IPS-18c (cell line): ENCODE data around the gene CIZ1.
A peak's percentile ranks its signal among the peaks of the same experiment; 100 is the strongest.

ENCODE experiments used
- H3K4me3 ChIP-seq: 2 replicates; pipeline ENCODE4 v1.7.0; 2013; ENCODE audit warnings: low read depth, mild to moderate bottlenecking, low read length, moderate library complexity; ENCODE audit not compliant: insufficient read depth
- H3K9me3 ChIP-seq: one replicate; pipeline ENCODE4 v1.6.1; 2013; ENCODE audit warnings: mild to moderate bottlenecking, low read length, moderate library complexity; ENCODE audit not compliant: control insufficient read depth, insufficient read depth

Gene CIZ1

GRCh38 chr9:128175102-128175563 lies 16.2 kb downstream of the CIZ1 start:
- Histone ChIP-seq H3K4me3 (no peak overlapping the region), H3K9me3 (peaks cover 5% of the 10 kb centered on the region)

DNA sequence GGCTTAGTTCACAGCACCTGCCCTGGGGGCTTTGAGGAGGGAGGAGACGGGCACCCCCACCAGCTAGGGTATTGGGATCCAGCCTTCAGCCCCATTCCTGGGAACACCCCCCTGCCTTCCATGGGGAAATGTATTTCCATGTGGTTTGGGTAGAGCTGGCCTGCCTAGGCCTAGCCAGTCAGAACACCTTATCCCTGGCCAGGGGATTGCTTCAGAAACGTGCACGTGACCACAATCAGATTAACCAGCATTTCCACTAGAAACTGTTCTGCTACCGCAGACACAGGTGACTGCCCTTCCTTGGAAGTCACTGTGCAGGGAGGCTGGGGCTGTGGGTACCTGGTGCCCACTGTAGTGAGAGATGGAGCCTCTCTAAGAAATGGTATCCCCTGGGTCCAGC lies 17.3 kb downstream of the CIZ1 start:
- no peak overlapping the region for H3K4me3 ChIP-seq
- peaks cover 4% of the 10 kb centered on the region for H3K9me3 ChIP-seq

- no peaks in the 10 kb centered on the region for H3K9me3 ChIP-seq
These were observed 21.4 kb downstream of the CIZ1 start for GRCh38 chr9:128169925-128170324.

GRCh38 chr9:128169492-128169891 lies 21.9 kb downstream of the CIZ1 start:
- Histone ChIP-seq H3K4me3 (no peak overlapping the region), H3K9me3 (no peaks in the 10 kb centered on the region)

More at GRCh38 chr9:128169925-128170324, 21.4 kb downstream of the CIZ1 start:
- no peak overlapping the region for H3K4me3 ChIP-seq

GRCh38 chr9:128168731-128169308 lies 22.6 kb downstream of the CIZ1 start:
- Histone ChIP-seq H3K9me3 (no peaks in the 10 kb centered on the region), H3K4me3 (no peak overlapping the region)

- no peak overlapping the region for H3K4me3 ChIP-seq
These were observed 24.2 kb downstream of the CIZ1 start for GRCh38 chr9:128167209-128167608.

DNA sequence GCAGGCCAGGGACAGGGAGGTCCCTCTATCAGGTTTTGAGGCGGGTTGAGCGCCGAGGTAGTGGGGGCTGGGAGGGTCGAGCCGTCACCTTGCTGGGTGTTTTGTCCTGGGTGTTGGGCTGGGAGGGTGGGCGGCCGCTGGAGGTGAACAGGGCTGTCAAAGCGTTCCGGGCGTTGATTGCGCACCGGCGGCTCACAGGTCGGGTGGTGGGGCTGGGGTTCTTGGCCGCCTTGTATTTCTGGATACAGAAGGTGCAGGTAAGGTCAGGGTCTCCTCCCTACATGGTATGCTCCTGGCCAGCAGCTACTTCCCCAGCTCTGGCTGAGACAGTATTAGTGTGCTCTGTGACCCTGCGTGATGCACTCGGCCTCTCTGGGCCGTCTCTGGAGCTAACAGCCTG lies 25.2 kb downstream of the CIZ1 start:
- no peaks in the 10 kb centered on the region for H3K9me3 ChIP-seq
- H3K4me3 ChIP-seq = no peak overlapping the region

More at GRCh38 chr9:128167209-128167608, 24.2 kb downstream of the CIZ1 start:
- no peaks in the 10 kb centered on the region for H3K9me3 ChIP-seq

- no peak overlapping the region for H3K4me3 ChIP-seq
- H3K9me3 ChIP-seq = no peaks in the 10 kb centered on the region
These were observed 27.0 kb downstream of the CIZ1 start for GRCh38 chr9:128164307-128164885.

- H3K9me3 ChIP-seq = no peaks in the 10 kb centered on the region
- no peak overlapping the region for H3K4me3 ChIP-seq
These were observed 27.7 kb downstream of the CIZ1 start for GRCh38 chr9:128163523-128164306.

DNA sequence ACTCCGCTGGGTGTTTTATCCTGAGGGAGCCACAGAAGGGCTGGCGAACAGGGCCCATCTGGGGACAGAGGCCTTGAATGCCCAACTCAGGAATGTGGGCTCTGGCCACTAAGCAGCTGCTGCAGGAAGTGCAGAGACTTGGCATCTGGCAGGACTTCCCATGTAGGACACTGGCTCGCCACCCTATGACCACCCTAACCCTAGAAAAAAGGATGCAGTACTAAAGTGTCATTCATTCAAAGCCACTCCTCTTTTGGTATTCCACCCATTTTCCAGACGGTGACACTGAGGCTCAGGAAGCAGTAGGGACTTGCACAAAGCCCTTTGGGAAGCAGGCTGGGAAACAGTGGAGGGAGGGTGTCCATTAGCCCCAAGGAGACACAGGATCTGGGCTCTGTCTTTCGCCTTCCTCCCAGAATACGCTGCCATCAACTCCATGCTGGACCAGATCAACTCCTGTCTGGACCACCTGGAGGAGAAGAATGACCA lies 28.3 kb downstream of the CIZ1 start:
- H3K4me3 ChIP-seq = no peak overlapping the region
- no peaks in the 10 kb centered on the region for H3K9me3 ChIP-seq

GRCh38 chr9:128162215-128163026 lies 29.0 kb downstream of the CIZ1 start:
- H3K9me3 ChIP-seq = no peaks in the 10 kb centered on the region
- H3K4me3 ChIP-seq = no peak overlapping the region

- H3K4me3 ChIP-seq = no peak overlapping the region
- H3K9me3 ChIP-seq = no peaks in the 10 kb centered on the region
These were observed 30.0 kb downstream of the CIZ1 start for GRCh38 chr9:128161215-128161902.

DNA sequence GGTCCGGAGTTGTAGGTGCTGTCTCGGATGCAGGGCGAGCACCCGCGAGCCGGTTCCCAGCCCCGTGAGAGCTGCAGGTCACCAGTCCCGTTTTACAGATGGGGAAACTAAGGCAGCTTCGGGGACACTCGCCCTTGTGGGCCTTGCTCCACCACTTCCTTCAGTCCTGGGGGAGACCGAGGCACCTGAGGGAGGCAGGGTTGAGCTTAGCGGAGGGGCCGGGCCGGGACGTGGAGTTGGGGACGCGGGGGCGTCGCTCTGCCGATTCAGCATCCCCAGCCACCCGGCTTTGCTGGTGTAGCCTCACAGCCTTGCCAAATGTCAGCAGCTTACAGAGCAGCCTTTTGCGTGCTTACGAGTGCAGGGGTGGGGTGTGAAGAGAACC lies 30.8 kb downstream of the CIZ1 start:
- H3K4me3 ChIP-seq = peak overlapping the region; percentile 93
- no peaks in the 10 kb centered on the region for H3K9me3 ChIP-seq

GRCh38 chr9:128159784-128160602 lies 31.4 kb downstream of the CIZ1 start, which contains the start of gene BBLN:
TSS of gene BBLN (plus strand) at chr9:128160265. CDS start at chr9:128160408, 143 bp downstream.
- Histone ChIP-seq H3K4me3 (peak within 1 kb of the TSS; percentile 93), H3K9me3 (no peaks in the 10 kb centered on the region)

DNA sequence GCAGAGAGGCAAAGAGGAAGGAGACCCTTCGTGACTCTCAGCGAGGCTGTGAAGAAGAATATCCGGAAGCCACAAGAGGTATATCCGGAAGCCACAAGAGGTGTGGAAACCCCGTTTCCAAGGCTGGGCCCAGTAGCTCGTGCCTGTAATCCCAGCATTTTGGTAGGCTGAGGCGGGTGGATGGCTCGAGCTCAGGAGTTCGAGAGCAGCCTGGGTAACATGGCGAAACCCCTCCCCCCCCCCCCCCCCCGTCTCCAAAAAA lies 31.9 kb downstream of the CIZ1 start:
- H3K4me3 ChIP-seq = peak overlapping the region; percentile 26; the same call in 1 of the 2 replicates
- H3K9me3 ChIP-seq = no peaks in the 10 kb centered on the region
